ENCODE data around the gene GPI. TPM values are rescaled to one million over a fixed set of nuclear protein-coding genes. Genes with fewer than 3 reads are reported as not detected.

The GPI gene
- polyA plus RNA-seq, 1 of the 3 experiments (the other 2 are of a cell fraction), result 144 TPM

GRCh38 chr19:34381399-34382251, 16.6 kb downstream of the GPI start:
- Histone ChIP-seq H3K9me3 (no peaks in the 10 kb centered on the region), H3K4me1 (ENCODE audit: control insufficient read depth in 1 of 2, insufficient read depth in 2 of 2, low read depth in 1 of 2, low read length in 1 of 2) (no peaks in the 10 kb centered on the region), H3K79me2 (ENCODE audit: insufficient read depth) (no peaks in the 10 kb centered on the region), H3K4me3 (ENCODE audit: low read depth in 2 of 2, low read length in 1 of 2) (no peak overlapping the region), H3K36me3 (replicated peaks in 1 of 2; ENCODE audit: control insufficient read depth in 1 of 2, insufficient read depth in 2 of 2, low read length in 1 of 2) (peaks cover 14 to 75% of the 10 kb centered on the region in 2 experiments), H3K4me2 (no peak overlapping the region), H4K20me1 (ENCODE audit: insufficient read depth) (no peaks in the 10 kb centered on the region), H3F3A (replicated peaks; ENCODE audit: insufficient read depth) (no peaks in the 10 kb centered on the region), H3K27ac (ENCODE audit: low read depth in 2 of 2, low read length in 1 of 2) (no peak overlapping the region), H2AFZ (ENCODE audit: low read depth) (no peak overlapping the region), H3K9ac (no peak overlapping the region), H3K9me2 (no peaks in the 10 kb centered on the region), H3K27me3 (ENCODE audit: insufficient read depth) (no peaks in the 10 kb centered on the region)
- POLR2A ChIA-PET, result no interaction called here
- CTCF ChIA-PET, result no interaction called here
- WGBS (ENCODE audit: low lambda C conversion rate), result 98% methylated on average over 11 of the region's 14 CpGs
- no peak for DNase-seq
- TF ChIP-seq MAX (IDR thresholded peaks at IDR 0.05; ENCODE audit: low read depth) (no peak), MEF2A (IDR thresholded peaks at IDR 0.05; ENCODE audit: borderline replicate concordance, low read depth) (no peak), REST (IDR thresholded peaks at IDR 0.05; ENCODE audit: low read depth, low read length) (no peak), NRF1 (IDR thresholded peaks at IDR 0.05; ENCODE audit: low read depth, low read length) (no peak), NFIC (IDR thresholded peaks at IDR 0.05; ENCODE audit: borderline replicate concordance) (no peak), RFX5 (IDR thresholded peaks at IDR 0.05; ENCODE audit: low read length) (no peak), RXRA (IDR thresholded peaks at IDR 0.05; ENCODE audit: borderline replicate concordance, low read depth) (no peak), GABPA (IDR thresholded peaks at IDR 0.05; ENCODE audit: low read depth) (no peak), YY1 (IDR thresholded peaks at IDR 0.05; ENCODE audit: low read depth) (no peak), GATA2 (CRISPR knock-in tag; IDR thresholded peaks at IDR 0.05) (no peak), IRF3 (IDR thresholded peaks at IDR 0.05; ENCODE audit: low read depth, low read length) (no peak), ZBTB33 (IDR thresholded peaks at IDR 0.05; ENCODE audit: borderline replicate concordance, low read depth) (no peak), ELF1 (IDR thresholded peaks at IDR 0.05) (no peak), EZH2phosphoT487 (IDR thresholded peaks at IDR 0.05; ENCODE audit: borderline replicate concordance, low read depth) (no peak), TAF1 (IDR thresholded peaks at IDR 0.05; ENCODE audit: borderline replicate concordance, low read depth, low read length) (no peak)
